ENCODE results near the gene ZSCAN5B. TPM values are rescaled to one million over a fixed set of nuclear protein-coding genes. Genes with fewer than 3 reads are reported as not detected.

ZSCAN5B gene
- total RNA-seq, 2 experiments from 2014 or later = not detected

GRCh38 chr19:56174086-56174485 lies 23.5 kb downstream of the ZSCAN5B start:
- intact Hi-C loops (cut with micrococcal nuclease) = loop anchor here (5.0 kb wide), 1 partner anchor 107 kb away; no protein-coding TSS in a partner anchor
- no peaks in the 10 kb centered on the region for H3K36me3 Mint-ChIP-seq (ENCODE audit: low read depth)
- no peaks in the 10 kb centered on the region for H3K9me3 Mint-ChIP-seq
- TF ChIP-seq CTCF (IDR thresholded peaks at IDR 0.05) = no peak
- DNase-seq (no peak), ATAC-seq (no peak)
- H3K27ac Mint-ChIP-seq = no peak overlapping the region
- peaks cover 4% of the 10 kb centered on the region for H3K27me3 Mint-ChIP-seq
- H3K4me1 Mint-ChIP-seq (ENCODE audit: low read depth) = peaks cover 3% of the 10 kb centered on the region
- H3K4me3 Mint-ChIP-seq = no peak overlapping the region
- CTCF ChIA-PET = interaction anchor here (1.0 to 3.7 kb wide), 3 partner anchors 93 to 159 kb away, joined by 3 to 24 read pairs (median 3); no protein-coding TSS in a partner anchor
- POLR2A ChIA-PET = interaction anchor here (0.7 kb wide), 1 partner anchor 17 kb away, joined by 3 read pairs; no protein-coding TSS in a partner anchor

- Mint-ChIP-seq H3K36me3 (ENCODE audit: low read depth) (no peaks in the 10 kb centered on the region), H3K4me3 (no peak overlapping the region), H3K4me1 (ENCODE audit: low read depth) (peaks cover 3% of the 10 kb centered on the region), H3K27ac (no peak overlapping the region), H3K9me3 (no peaks in the 10 kb centered on the region), H3K27me3 (peaks cover 4% of the 10 kb centered on the region)
- ATAC-seq (no peak), DNase-seq (no peak)
- no peak for TF ChIP-seq CTCF (IDR thresholded peaks at IDR 0.05)
- intact Hi-C loops (cut with micrococcal nuclease) = loop anchor here (5.0 kb wide), 1 partner anchor 103 kb away; no protein-coding TSS in a partner anchor
- ChIA-PET CTCF (interaction anchor here (1.0 to 3.7 kb wide), 3 partner anchors 16 to 103 kb away, joined by 3 to 24 read pairs (median 4); no protein-coding TSS in a partner anchor), POLR2A (no interaction called here)
Measured at GRCh38 chr19:56170261-56170660, 27.3 kb downstream of the ZSCAN5B start.

- no peak for ATAC-seq
- ChIA-PET POLR2A (no interaction called here), CTCF (interaction anchor here (1.0 to 1.3 kb wide), 2 partner anchors 86 to 101 kb away, joined by 3 to 4 read pairs; no protein-coding TSS in a partner anchor)
- DNase-seq = no peak
- Mint-ChIP-seq H3K4me1 (ENCODE audit: low read depth) (peaks cover 9% of the 10 kb centered on the region), H3K27me3 (peaks cover 5% of the 10 kb centered on the region), H3K9me3 (no peaks in the 10 kb centered on the region), H3K4me3 (no peak overlapping the region), H3K27ac (no peak overlapping the region), H3K36me3 (ENCODE audit: low read depth) (no peaks in the 10 kb centered on the region)
- no peak for TF ChIP-seq CTCF (IDR thresholded peaks at IDR 0.05)
- intact Hi-C loops (cut with micrococcal nuclease) = no loop called here
Measured at GRCh38 chr19:56167064-56167578, 30.5 kb downstream of the ZSCAN5B start.

- intact Hi-C loops (cut with micrococcal nuclease) = no loop called here
- CTCF ChIA-PET = interaction anchor here (2.1 kb wide), 1 partner anchor 10 kb away, joined by 4 read pairs; no protein-coding TSS in a partner anchor
- Mint-ChIP-seq H3K36me3 (ENCODE audit: low read depth) (peaks cover 11% of the 10 kb centered on the region), H3K27me3 (peaks cover 4% of the 10 kb centered on the region), H3K4me3 (no peak overlapping the region), H3K4me1 (ENCODE audit: low read depth) (peaks cover 10% of the 10 kb centered on the region), H3K9me3 (no peaks in the 10 kb centered on the region), H3K27ac (no peak overlapping the region)
- ATAC-seq = no peak
- no peak for DNase-seq
- POLR2A ChIA-PET = no interaction called here
- TF ChIP-seq CTCF (IDR thresholded peaks at IDR 0.05) = no peak
Measured at GRCh38 chr19:56163097-56163496, 34.5 kb downstream of the ZSCAN5B start.

- intact Hi-C loops (cut with micrococcal nuclease) = no loop called here
- ATAC-seq = peak; percentile 95
- Mint-ChIP-seq H3K36me3 (ENCODE audit: low read depth) (peaks cover 11% of the 10 kb centered on the region), H3K4me1 (ENCODE audit: low read depth) (peaks cover 10% of the 10 kb centered on the region), H3K9me3 (no peaks in the 10 kb centered on the region), H3K4me3 (no peak overlapping the region), H3K27ac (no peak overlapping the region), H3K27me3 (peaks cover 3% of the 10 kb centered on the region)
- DNase-seq = peak; percentile 57
- CTCF ChIA-PET = interaction anchor here (2.1 kb wide), 1 partner anchor 11 kb away, joined by 4 read pairs; no protein-coding TSS in a partner anchor
- POLR2A ChIA-PET = no interaction called here
- TF ChIP-seq CTCF (IDR thresholded peaks at IDR 0.05) = no peak
Measured at GRCh38 chr19:56162258-56162657, 35.3 kb downstream of the ZSCAN5B start.

All from activated CD8-positive, alpha-beta T cell treated with anti-CD3 and anti-CD28 coated beads for 36 hours (primary cell).